ENCODE results near the gene MCF2L2.

The MCF2L2 gene

DNA sequence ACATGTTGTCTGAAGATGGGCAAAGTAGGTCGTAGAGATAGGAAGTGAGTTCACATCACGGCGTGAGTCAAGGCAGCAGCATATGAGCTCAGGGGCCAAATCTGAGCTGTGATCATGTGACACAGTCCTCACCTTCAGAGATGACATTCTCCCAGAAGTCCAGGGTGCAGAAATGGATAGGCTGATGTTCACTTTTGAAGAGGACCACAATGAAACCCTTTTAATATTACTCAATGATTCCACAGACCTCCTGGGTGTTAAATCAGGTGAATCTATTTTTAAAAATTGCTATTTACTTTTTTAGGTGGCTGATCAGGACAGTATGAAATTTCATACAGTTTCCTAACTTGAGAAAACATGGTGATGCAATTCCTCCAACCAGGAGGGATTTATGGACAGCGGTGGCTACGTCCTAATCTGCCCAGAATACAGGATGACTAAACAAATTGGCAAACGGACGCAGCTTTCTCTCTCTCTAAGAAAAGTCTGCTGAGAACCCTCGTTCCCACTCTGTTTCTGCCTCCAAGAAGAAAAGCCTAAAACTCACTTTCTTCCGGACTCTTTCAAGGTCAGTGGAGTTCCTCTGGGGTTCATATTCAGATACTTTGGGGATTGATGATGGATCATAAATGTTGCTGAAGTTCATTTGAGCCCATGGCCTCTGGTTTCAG, 141.0 kb downstream of the MCF2L2 start:
- H3K9me3 ChIP-seq (ENCODE audit: control insufficient read depth in 1 of 2, low read length in 2 of 2): no peaks in the 10 kb centered on the region
- no peak overlapping the region for H3K4me3 ChIP-seq (ENCODE audit: low read depth in 1 of 2, low read length in 2 of 2)
- H3K27ac ChIP-seq (ENCODE audit: low read depth, low read length): no peak overlapping the region
- no peaks in the 10 kb centered on the region for H3K36me3 ChIP-seq (ENCODE audit: control insufficient read depth in 1 of 2, insufficient read depth in 2 of 2, low read length in 2 of 2)
- H3K4me1 ChIP-seq (ENCODE audit: control insufficient read depth in 1 of 2, insufficient read depth in 2 of 2, low read length in 2 of 2): peaks cover 12 to 24% of the 10 kb centered on the region in 2 donors
- no peaks in the 10 kb centered on the region for H3K27me3 ChIP-seq (ENCODE audit: control insufficient read depth in 1 of 2, insufficient read depth in 2 of 2, low read length in 2 of 2)
- no peak overlapping the region for H3K9ac ChIP-seq (ENCODE audit: low read depth in 1 of 2, low read length in 2 of 2)

GRCh38 chr3:183285828-183286457, 142.5 kb downstream of the MCF2L2 start:
- Histone ChIP-seq H3K27me3 (ENCODE audit: control insufficient read depth in 1 of 2, insufficient read depth in 2 of 2, low read length in 2 of 2) (no peaks in the 10 kb centered on the region), H3K36me3 (ENCODE audit: control insufficient read depth in 1 of 2, insufficient read depth in 2 of 2, low read length in 2 of 2) (no peaks in the 10 kb centered on the region), H3K4me1 (ENCODE audit: control insufficient read depth in 1 of 2, insufficient read depth in 2 of 2, low read length in 2 of 2) (peaks cover 12 to 24% of the 10 kb centered on the region in 2 donors), H3K27ac (ENCODE audit: low read depth, low read length) (peak overlapping the region; percentile 61), H3K4me3 (ENCODE audit: low read depth in 1 of 2, low read length in 2 of 2) (peak overlapping the region in 1 of 2 donors; percentile 32), H3K9me3 (ENCODE audit: control insufficient read depth in 1 of 2, low read length in 2 of 2) (no peaks in the 10 kb centered on the region), H3K9ac (ENCODE audit: low read depth in 1 of 2, low read length in 2 of 2) (peak overlapping the region in 1 of 2 donors; percentile 3)

GRCh38 chr3:183285318-183285717, 143.1 kb downstream of the MCF2L2 start:
- Histone ChIP-seq H3K36me3 (ENCODE audit: control insufficient read depth in 1 of 2, insufficient read depth in 2 of 2, low read length in 2 of 2) (no peaks in the 10 kb centered on the region), H3K4me3 (ENCODE audit: low read depth in 1 of 2, low read length in 2 of 2) (peak overlapping the region in 1 of 2 donors; percentile 32), H3K27ac (ENCODE audit: low read depth, low read length) (no peak overlapping the region), H3K9ac (ENCODE audit: low read depth in 1 of 2, low read length in 2 of 2) (peak overlapping the region in 1 of 2 donors; percentile 3), H3K9me3 (ENCODE audit: control insufficient read depth in 1 of 2, low read length in 2 of 2) (no peaks in the 10 kb centered on the region), H3K4me1 (ENCODE audit: control insufficient read depth in 1 of 2, insufficient read depth in 2 of 2, low read length in 2 of 2) (peaks cover 12 to 24% of the 10 kb centered on the region in 2 donors), H3K27me3 (ENCODE audit: control insufficient read depth in 1 of 2, insufficient read depth in 2 of 2, low read length in 2 of 2) (no peaks in the 10 kb centered on the region)

GRCh38 chr3:183284570-183284969, 143.8 kb downstream of the MCF2L2 start:
- no peak overlapping the region for H3K4me3 ChIP-seq (ENCODE audit: low read depth in 1 of 2, low read length in 2 of 2)
- no peak overlapping the region for H3K27ac ChIP-seq (ENCODE audit: low read depth, low read length)
- no peaks in the 10 kb centered on the region for H3K9me3 ChIP-seq (ENCODE audit: control insufficient read depth in 1 of 2, low read length in 2 of 2)
- peaks cover 12 to 24% of the 10 kb centered on the region in 2 donors for H3K4me1 ChIP-seq (ENCODE audit: control insufficient read depth in 1 of 2, insufficient read depth in 2 of 2, low read length in 2 of 2)
- H3K36me3 ChIP-seq (ENCODE audit: control insufficient read depth in 1 of 2, insufficient read depth in 2 of 2, low read length in 2 of 2): no peaks in the 10 kb centered on the region
- H3K27me3 ChIP-seq (ENCODE audit: control insufficient read depth in 1 of 2, insufficient read depth in 2 of 2, low read length in 2 of 2): no peaks in the 10 kb centered on the region
- peak overlapping the region in 1 of 2 donors; percentile 36 for H3K9ac ChIP-seq (ENCODE audit: low read depth in 1 of 2, low read length in 2 of 2)

GRCh38 chr3:183283886-183284285, 144.5 kb downstream of the MCF2L2 start:
- H3K36me3 ChIP-seq (ENCODE audit: control insufficient read depth in 1 of 2, insufficient read depth in 2 of 2, low read length in 2 of 2): no peaks in the 10 kb centered on the region
- H3K9me3 ChIP-seq (ENCODE audit: control insufficient read depth in 1 of 2, low read length in 2 of 2): no peaks in the 10 kb centered on the region
- H3K27ac ChIP-seq (ENCODE audit: low read depth, low read length): no peak overlapping the region
- H3K27me3 ChIP-seq (ENCODE audit: control insufficient read depth in 1 of 2, insufficient read depth in 2 of 2, low read length in 2 of 2): no peaks in the 10 kb centered on the region
- no peak overlapping the region for H3K9ac ChIP-seq (ENCODE audit: low read depth in 1 of 2, low read length in 2 of 2)
- H3K4me3 ChIP-seq (ENCODE audit: low read depth in 1 of 2, low read length in 2 of 2): no peak overlapping the region
- H3K4me1 ChIP-seq (ENCODE audit: control insufficient read depth in 1 of 2, insufficient read depth in 2 of 2, low read length in 2 of 2): peaks cover 12 to 24% of the 10 kb centered on the region in 2 donors

DNA sequence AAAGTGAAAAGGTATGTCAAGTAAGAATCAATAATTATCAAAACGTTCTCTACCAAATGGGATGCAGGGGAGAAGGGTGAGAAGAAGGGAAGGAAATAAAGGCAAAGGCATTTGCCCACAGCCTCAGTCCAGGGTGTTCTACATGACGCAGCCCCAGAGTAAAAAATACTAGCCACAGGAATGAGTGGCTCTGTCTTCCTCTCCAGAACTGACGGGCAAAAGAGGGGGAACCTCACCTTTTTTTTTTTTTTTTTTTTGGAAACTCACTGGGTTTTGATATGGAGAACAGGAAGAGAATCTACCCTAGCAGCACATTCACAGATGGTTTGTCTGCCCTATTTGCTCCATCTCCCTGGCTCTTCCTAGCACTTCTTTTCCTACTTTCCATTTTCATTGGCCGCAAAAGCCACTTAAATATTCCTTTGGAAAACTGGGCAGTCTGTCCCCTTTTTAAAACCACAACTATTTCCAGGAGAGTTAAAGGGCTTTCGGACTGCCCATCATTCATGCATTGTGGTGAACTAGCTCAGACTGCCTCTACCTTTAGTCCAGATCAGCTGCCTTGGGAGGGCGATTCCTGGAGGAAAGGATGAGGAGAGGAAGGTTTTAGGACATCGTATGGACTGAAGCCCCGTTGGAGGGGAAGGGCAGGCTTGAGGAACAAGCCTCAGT, 147.2 kb downstream of the MCF2L2 start:
- Histone ChIP-seq H3K9ac (ENCODE audit: low read depth in 1 of 2, low read length in 2 of 2) (no peak overlapping the region), H3K36me3 (ENCODE audit: control insufficient read depth in 1 of 2, insufficient read depth in 2 of 2, low read length in 2 of 2) (no peaks in the 10 kb centered on the region), H3K9me3 (ENCODE audit: control insufficient read depth in 1 of 2, low read length in 2 of 2) (no peaks in the 10 kb centered on the region), H3K27ac (ENCODE audit: low read depth, low read length) (no peak overlapping the region), H3K4me1 (ENCODE audit: control insufficient read depth in 1 of 2, insufficient read depth in 2 of 2, low read length in 2 of 2) (peaks cover 12 to 20% of the 10 kb centered on the region in 2 donors), H3K27me3 (ENCODE audit: control insufficient read depth in 1 of 2, insufficient read depth in 2 of 2, low read length in 2 of 2) (no peaks in the 10 kb centered on the region), H3K4me3 (ENCODE audit: low read depth in 1 of 2, low read length in 2 of 2) (no peak overlapping the region)

- H3K27ac ChIP-seq (ENCODE audit: low read depth, low read length): no peak overlapping the region
- H3K9ac ChIP-seq (ENCODE audit: low read depth in 1 of 2, low read length in 2 of 2): no peak overlapping the region
- no peaks in the 10 kb centered on the region for H3K36me3 ChIP-seq (ENCODE audit: control insufficient read depth in 1 of 2, insufficient read depth in 2 of 2, low read length in 2 of 2)
- no peaks in the 10 kb centered on the region for H3K9me3 ChIP-seq (ENCODE audit: control insufficient read depth in 1 of 2, low read length in 2 of 2)
- H3K4me1 ChIP-seq (ENCODE audit: control insufficient read depth in 1 of 2, insufficient read depth in 2 of 2, low read length in 2 of 2): peaks cover 4 to 19% of the 10 kb centered on the region in 2 donors
- no peak overlapping the region for H3K4me3 ChIP-seq (ENCODE audit: low read depth in 1 of 2, low read length in 2 of 2)
- no peaks in the 10 kb centered on the region for H3K27me3 ChIP-seq (ENCODE audit: control insufficient read depth in 1 of 2, insufficient read depth in 2 of 2, low read length in 2 of 2)
These were observed 149.0 kb downstream of the MCF2L2 start for GRCh38 chr3:183279371-183279770.

GRCh38 chr3:183278479-183279088, 149.8 kb downstream of the MCF2L2 start:
- Histone ChIP-seq H3K36me3 (ENCODE audit: control insufficient read depth in 1 of 2, insufficient read depth in 2 of 2, low read length in 2 of 2) (peaks cover 0 to 7% of the 10 kb centered on the region in 2 donors), H3K27me3 (ENCODE audit: control insufficient read depth in 1 of 2, insufficient read depth in 2 of 2, low read length in 2 of 2) (no peaks in the 10 kb centered on the region), H3K27ac (ENCODE audit: low read depth, low read length) (no peak overlapping the region), H3K9ac (ENCODE audit: low read depth in 1 of 2, low read length in 2 of 2) (no peak overlapping the region), H3K4me1 (ENCODE audit: control insufficient read depth in 1 of 2, insufficient read depth in 2 of 2, low read length in 2 of 2) (peaks cover 7 to 22% of the 10 kb centered on the region in 2 donors), H3K9me3 (ENCODE audit: control insufficient read depth in 1 of 2, low read length in 2 of 2) (no peaks in the 10 kb centered on the region), H3K4me3 (ENCODE audit: low read depth in 1 of 2, low read length in 2 of 2) (no peak overlapping the region)

DNA sequence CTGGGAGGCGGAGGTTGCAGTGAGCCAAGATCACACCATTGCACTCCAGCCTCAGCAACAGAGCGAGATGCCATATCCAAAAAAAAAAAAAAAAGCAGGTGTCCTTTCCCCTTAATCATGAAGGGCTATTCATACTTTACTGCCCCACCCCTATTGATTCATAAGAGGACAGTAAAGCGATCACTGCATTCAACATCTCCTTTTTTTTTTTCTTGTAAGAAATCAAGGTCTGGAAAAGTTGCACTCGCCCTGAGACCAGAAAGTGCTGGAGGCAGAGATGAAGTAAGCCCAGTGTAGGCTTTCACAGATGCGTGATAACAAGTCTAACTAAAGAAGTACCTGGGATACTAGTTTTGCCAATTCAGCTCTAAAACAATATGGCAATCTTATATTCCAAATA, 151.2 kb downstream of the MCF2L2 start:
- H3K9ac ChIP-seq (ENCODE audit: low read depth in 1 of 2, low read length in 2 of 2): no peak overlapping the region
- no peak overlapping the region for H3K27ac ChIP-seq (ENCODE audit: low read depth, low read length)
- no peak overlapping the region for H3K4me3 ChIP-seq (ENCODE audit: low read depth in 1 of 2, low read length in 2 of 2)
- no peaks in the 10 kb centered on the region for H3K9me3 ChIP-seq (ENCODE audit: control insufficient read depth in 1 of 2, low read length in 2 of 2)
- peaks cover 7 to 22% of the 10 kb centered on the region in 2 donors for H3K4me1 ChIP-seq (ENCODE audit: control insufficient read depth in 1 of 2, insufficient read depth in 2 of 2, low read length in 2 of 2)
- H3K27me3 ChIP-seq (ENCODE audit: control insufficient read depth in 1 of 2, insufficient read depth in 2 of 2, low read length in 2 of 2): no peaks in the 10 kb centered on the region
- H3K36me3 ChIP-seq (ENCODE audit: control insufficient read depth in 1 of 2, insufficient read depth in 2 of 2, low read length in 2 of 2): peaks cover 0 to 11% of the 10 kb centered on the region in 2 donors

DNA sequence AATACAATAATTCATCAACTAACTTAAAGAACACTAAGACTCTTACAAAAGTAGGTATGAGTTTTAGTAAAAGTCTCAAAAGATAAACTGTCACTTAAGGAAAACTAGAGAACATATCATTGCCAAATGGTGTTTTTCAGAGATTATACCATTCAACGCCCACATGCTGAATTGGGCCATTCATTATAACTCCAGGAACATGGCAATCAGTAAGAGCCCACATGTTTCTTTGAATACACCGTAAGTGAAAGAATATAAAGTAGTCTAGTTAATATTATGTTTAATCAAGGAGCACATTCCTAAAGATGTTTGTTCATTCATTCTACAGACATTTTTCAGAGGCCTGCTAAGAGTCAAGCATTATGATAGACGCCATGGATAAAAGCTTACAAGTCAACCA, 152.5 kb downstream of the MCF2L2 start:
- H3K9me3 ChIP-seq (ENCODE audit: control insufficient read depth in 1 of 2, low read length in 2 of 2): no peaks in the 10 kb centered on the region
- H3K9ac ChIP-seq (ENCODE audit: low read depth in 1 of 2, low read length in 2 of 2): no peak overlapping the region
- peaks cover 0 to 14% of the 10 kb centered on the region in 2 donors for H3K36me3 ChIP-seq (ENCODE audit: control insufficient read depth in 1 of 2, insufficient read depth in 2 of 2, low read length in 2 of 2)
- no peaks in the 10 kb centered on the region for H3K27me3 ChIP-seq (ENCODE audit: control insufficient read depth in 1 of 2, insufficient read depth in 2 of 2, low read length in 2 of 2)
- peaks cover 7 to 22% of the 10 kb centered on the region in 2 donors for H3K4me1 ChIP-seq (ENCODE audit: control insufficient read depth in 1 of 2, insufficient read depth in 2 of 2, low read length in 2 of 2)
- no peak overlapping the region for H3K27ac ChIP-seq (ENCODE audit: low read depth, low read length)
- H3K4me3 ChIP-seq (ENCODE audit: low read depth in 1 of 2, low read length in 2 of 2): no peak overlapping the region
